ENCODE data around the gene APOBEC3G.

The APOBEC3G gene

GRCh38 chr22:39129746-39130145 lies 52.7 kb downstream of the APOBEC3G start:
- no peak for ATAC-seq
- TF ChIP-seq ZC3H10 (CRISPR knock-in tag; IDR thresholded peaks at IDR 0.05) (no peak), ESRRG (CRISPR knock-in tag; IDR thresholded peaks at IDR 0.05) (no peak), CSRNP3 (CRISPR knock-in tag; IDR thresholded peaks at IDR 0.05) (no peak), OSR1 (CRISPR knock-in tag; IDR thresholded peaks at IDR 0.05) (no peak), CSDC2 (CRISPR knock-in tag; IDR thresholded peaks at IDR 0.05) (no peak), ZFP3 (CRISPR knock-in tag; IDR thresholded peaks at IDR 0.05) (no peak), POU6F1 (CRISPR knock-in tag; IDR thresholded peaks at IDR 0.05; ENCODE audit: borderline replicate concordance, low read depth) (no peak), RARB (CRISPR knock-in tag; IDR thresholded peaks at IDR 0.05) (no peak), ISL1 (CRISPR knock-in tag; IDR thresholded peaks at IDR 0.05) (no peak), CREB5 (CRISPR knock-in tag; IDR thresholded peaks at IDR 0.05; ENCODE audit: low read depth) (no peak), ZNF70 (CRISPR knock-in tag; IDR thresholded peaks at IDR 0.05) (no peak), ZNF565 (CRISPR knock-in tag; conservative IDR thresholded peaks at IDR 0.05; ENCODE audit: low read depth) (no peak), ARNTL (CRISPR knock-in tag; IDR thresholded peaks at IDR 0.05; ENCODE audit: borderline replicate concordance, low read depth) (no peak), ZNF8 (CRISPR knock-in tag; IDR thresholded peaks at IDR 0.05) (no peak), SNAI2 (CRISPR knock-in tag; IDR thresholded peaks at IDR 0.05) (no peak), BACH2 (CRISPR knock-in tag; IDR thresholded peaks at IDR 0.05; ENCODE audit: borderline replicate concordance) (no peak)

- ATAC-seq = no peak
- no peak for TF ChIP-seq CSRNP3 (CRISPR knock-in tag; IDR thresholded peaks at IDR 0.05)
- TF ChIP-seq ESRRG (CRISPR knock-in tag; IDR thresholded peaks at IDR 0.05) = no peak
- TF ChIP-seq ZFP3 (CRISPR knock-in tag; IDR thresholded peaks at IDR 0.05) = no peak
- TF ChIP-seq ZC3H10 (CRISPR knock-in tag; IDR thresholded peaks at IDR 0.05) = no peak
- TF ChIP-seq BACH2 (CRISPR knock-in tag; IDR thresholded peaks at IDR 0.05; ENCODE audit: borderline replicate concordance) = no peak
- TF ChIP-seq ARNTL (CRISPR knock-in tag; IDR thresholded peaks at IDR 0.05; ENCODE audit: borderline replicate concordance, low read depth) = no peak
- no peak for TF ChIP-seq ZNF565 (CRISPR knock-in tag; conservative IDR thresholded peaks at IDR 0.05; ENCODE audit: low read depth)
- TF ChIP-seq TCF4 (CRISPR knock-in tag; IDR thresholded peaks at IDR 0.05; ENCODE audit: borderline replicate concordance) = no peak
- no peak for TF ChIP-seq CSDC2 (CRISPR knock-in tag; IDR thresholded peaks at IDR 0.05)
- TF ChIP-seq POU6F1 (CRISPR knock-in tag; IDR thresholded peaks at IDR 0.05; ENCODE audit: borderline replicate concordance, low read depth) = no peak
- no peak for TF ChIP-seq OSR1 (CRISPR knock-in tag; IDR thresholded peaks at IDR 0.05)
- TF ChIP-seq PATZ1 (CRISPR knock-in tag; IDR thresholded peaks at IDR 0.05; ENCODE audit: borderline replicate concordance) = no peak
Measured at GRCh38 chr22:39130152-39130704, 53.2 kb downstream of the APOBEC3G start.

Measured in SK-N-SH treated with all-trans-retinoic acid at 6 μM for 48 hours (cell line).